Suppressor macrophage treated with lipopolysaccharide for 4 hours (primary cell): ENCODE data around the gene CAPZA2.
"Not testable (repeated sequence)": the region's sequence is repeated elsewhere in the genome, so short reads cannot be mapped to it uniquely, and the experiment has no call there.

ENCODE experiments used
- DNase-seq: peaks from one replicate; pipeline ENCODE4 v3.0.0-alpha.2; 2020

CAPZA2 gene

GRCh38 chr7:116862234-116862950, at the start of gene CAPZA2:
Gene CAPZA2, plus strand, starts transcription at chr7:116862587. Its CDS starts 25 bp downstream, at chr7:116862612.
- DNase-seq: peak; percentile 98

GRCh38 chr7:116812860-116813259, 49.5 kb upstream of the CAPZA2 start:
- peak; percentile 41 for DNase-seq

- not testable (repeated sequence) for DNase-seq
These were observed 49.0 kb upstream of the CAPZA2 start for GRCh38 chr7:116813371-116813770.

- DNase-seq: no peak
These were observed 47.3 kb upstream of the CAPZA2 start for GRCh38 chr7:116815041-116815440.

GRCh38 chr7:116820149-116820548, 42.2 kb upstream of the CAPZA2 start:
- no peak for DNase-seq

GRCh38 chr7:116821647-116822046, 40.7 kb upstream of the CAPZA2 start:
- not testable (repeated sequence) for DNase-seq

- no peak for DNase-seq
These were observed 37.9 kb upstream of the CAPZA2 start for GRCh38 chr7:116824449-116824848.

GRCh38 chr7:116828281-116828680, 34.1 kb upstream of the CAPZA2 start:
- DNase-seq: no peak

GRCh38 chr7:116829041-116829440, 33.3 kb upstream of the CAPZA2 start:
- no peak for DNase-seq

- no peak for DNase-seq
These were observed 32.9 kb upstream of the CAPZA2 start for GRCh38 chr7:116829493-116829892.

- no peak for DNase-seq
These were observed 29.7 kb upstream of the CAPZA2 start for GRCh38 chr7:116832692-116833091.

- no peak for DNase-seq
These were observed 27.4 kb upstream of the CAPZA2 start for GRCh38 chr7:116834815-116835504.

GRCh38 chr7:116836048-116836447, 26.3 kb upstream of the CAPZA2 start:
- DNase-seq: no peak

GRCh38 chr7:116836911-116837310, 25.5 kb upstream of the CAPZA2 start:
- DNase-seq: no peak

- no peak for DNase-seq
These were observed 24.8 kb upstream of the CAPZA2 start for GRCh38 chr7:116837586-116837985.

GRCh38 chr7:116840256-116840655, 22.1 kb upstream of the CAPZA2 start:
- DNase-seq: no peak

GRCh38 chr7:116842371-116842770, 20.0 kb upstream of the CAPZA2 start:
- peak; percentile 32 for DNase-seq

- DNase-seq: peak; percentile 89
These were observed 19.0 kb upstream of the CAPZA2 start for GRCh38 chr7:116843378-116843777.

GRCh38 chr7:116851175-116851574, 11.2 kb upstream of the CAPZA2 start:
- no peak for DNase-seq

GRCh38 chr7:116851671-116852070, 10.7 kb upstream of the CAPZA2 start:
- no peak for DNase-seq

GRCh38 chr7:116854132-116854531, 8.3 kb upstream of the CAPZA2 start:
- DNase-seq: no peak

- DNase-seq: no peak
These were observed 5.3 kb upstream of the CAPZA2 start for GRCh38 chr7:116857052-116857451.

GRCh38 chr7:116859323-116859722, 3.1 kb upstream of the CAPZA2 start:
- peak; percentile 78 for DNase-seq

GRCh38 chr7:116861717-116862116, 670 bp upstream of the CAPZA2 start:
- DNase-seq: no peak
